ENCODE measurements around the gene TPST1. TPM values are rescaled to one million over a fixed set of nuclear protein-coding genes. Genes with fewer than 3 reads are reported as not detected.

TPST1 gene
- total and polyA plus RNA-seq, 9 of the 15 experiments (the other 6 are each of a cell fraction or from before 2014, with no cell fraction given) = 0.15 to 2.2 (median 0.53) TPM

GRCh38 chr7:66281678-66282590 lies 76.8 kb downstream of the TPST1 start (continued):
- TF ChIP-seq CTCF (IDR thresholded peaks at IDR 0.05 in 2 of 3, conservative IDR thresholded peaks at IDR 0.05 in 1 of 3; ENCODE audit: insufficient read depth in 2 of 3, low read depth in 1 of 3, low read length in 3 of 3) = no peak
- TF ChIP-seq PRPF4 (IDR thresholded peaks at IDR 0.05; ENCODE audit: insufficient read depth, low read depth, low read length, poor library complexity, severe bottlenecking) = no peak
- TF ChIP-seq HOMEZ (CRISPR knock-in tag; IDR thresholded peaks at IDR 0.05) = no peak
- peak; percentile 12 for TF ChIP-seq MEIS2 (IDR thresholded peaks at IDR 0.05; ENCODE audit: partially characterized antibody)
- TF ChIP-seq C11orf30 (IDR thresholded peaks at IDR 0.05; ENCODE audit: low read depth) = peak; percentile 97
- TF ChIP-seq ZBTB12 (CRISPR knock-in tag; IDR thresholded peaks at IDR 0.05) = no peak
- no peak for TF ChIP-seq ZBTB43 (CRISPR knock-in tag; IDR thresholded peaks at IDR 0.05)
- TF ChIP-seq ZNF57 (CRISPR knock-in tag; IDR thresholded peaks at IDR 0.05) = no peak
- peak; percentile 78 for TF ChIP-seq L3MBTL2 (IDR thresholded peaks at IDR 0.05)
- no peak for TF ChIP-seq KDM2B (CRISPR knock-in tag; IDR thresholded peaks at IDR 0.05)
- peak; percentile 73 for TF ChIP-seq ZNF766 (CRISPR knock-in tag; conservative IDR thresholded peaks at IDR 0.05)
- peak; percentile 88 for TF ChIP-seq MAFK (IDR thresholded peaks at IDR 0.05; ENCODE audit: low read length)
- TF ChIP-seq ARID1B (IDR thresholded peaks at IDR 0.05) = peak; percentile 57
- TF ChIP-seq ZNF696 (CRISPR knock-in tag; conservative IDR thresholded peaks at IDR 0.05) = no peak
- TF ChIP-seq ZNF24 (IDR thresholded peaks at IDR 0.05) = peak; percentile 46; the same call in 1 of the 2 replicates
- peak; percentile 75 for TF ChIP-seq DPF2 (IDR thresholded peaks at IDR 0.05)
- TF ChIP-seq SMARCE1 (IDR thresholded peaks at IDR 0.05) = peak; percentile 71
- no peak for TF ChIP-seq ZNF12 (CRISPR knock-in tag; IDR thresholded peaks at IDR 0.05)
- peak; percentile 77 for TF ChIP-seq NFE2L1 (tag; IDR thresholded peaks at IDR 0.05; ENCODE audit: borderline replicate concordance, low read depth)

Measured in K562 (cell line).